NCI-H2029 treated with DMSO at 0.1 percent for 48 hours (cell line): Measurements from ENCODE around the gene CYB5R3.
"Not testable (repeated sequence)": the region's sequence is repeated elsewhere in the genome, so short reads cannot be mapped to it uniquely, and the experiment has no call there.

ENCODE experiments used
- DNase-seq: peaks from one replicate; lab custom pipeline; 2025; lab: John Stamatoyannopoulos, UW

The CYB5R3 gene

GRCh38 chr22:42596863-42597530, 52.2 kb downstream of the CYB5R3 start:
- DNase-seq = no peak

GRCh38 chr22:42596336-42596735, 52.9 kb downstream of the CYB5R3 start:
- no peak for DNase-seq

GRCh38 chr22:42595434-42595833, 53.8 kb downstream of the CYB5R3 start:
- no peak for DNase-seq

- no peak for DNase-seq
These were observed 57.2 kb downstream of the CYB5R3 start for GRCh38 chr22:42591987-42592386.

GRCh38 chr22:42587588-42588175, 61.5 kb downstream of the CYB5R3 start:
- DNase-seq = no peak

GRCh38 chr22:42586381-42586780, 62.8 kb downstream of the CYB5R3 start:
- DNase-seq = no peak

GRCh38 chr22:42585096-42585495, 64.1 kb downstream of the CYB5R3 start:
- DNase-seq = no peak

- DNase-seq = no peak
These were observed 64.7 kb downstream of the CYB5R3 start for GRCh38 chr22:42584364-42584940.

GRCh38 chr22:42582987-42583386, 66.2 kb downstream of the CYB5R3 start:
- no peak for DNase-seq

GRCh38 chr22:42581762-42582716, 67.2 kb downstream of the CYB5R3 start:
- DNase-seq = peak; percentile 6

- DNase-seq = not testable (repeated sequence)
These were observed 67.9 kb downstream of the CYB5R3 start for GRCh38 chr22:42581194-42581761.

- not testable (repeated sequence) for DNase-seq
These were observed 69.2 kb downstream of the CYB5R3 start for GRCh38 chr22:42580040-42580439.

- DNase-seq = no peak
These were observed 71.5 kb downstream of the CYB5R3 start for GRCh38 chr22:42577623-42578240.

GRCh38 chr22:42577141-42577540, 72.1 kb downstream of the CYB5R3 start:
- not testable (repeated sequence) for DNase-seq

GRCh38 chr22:42575996-42576574, 73.1 kb downstream of the CYB5R3 start:
- DNase-seq = not testable (repeated sequence)

GRCh38 chr22:42574468-42574867, 74.7 kb downstream of the CYB5R3 start:
- DNase-seq = not testable (repeated sequence)

- not testable (repeated sequence) for DNase-seq
These were observed 75.1 kb downstream of the CYB5R3 start for GRCh38 chr22:42574046-42574445.

- DNase-seq = not testable (repeated sequence)
These were observed 78.1 kb downstream of the CYB5R3 start for GRCh38 chr22:42571068-42571467.

GRCh38 chr22:42570580-42570979, 78.6 kb downstream of the CYB5R3 start:
- DNase-seq = not testable (repeated sequence)

GRCh38 chr22:42567950-42568349, 81.2 kb downstream of the CYB5R3 start:
- DNase-seq = not testable (repeated sequence)
